Measurements from ENCODE around the gene VAV1.

DNA sequence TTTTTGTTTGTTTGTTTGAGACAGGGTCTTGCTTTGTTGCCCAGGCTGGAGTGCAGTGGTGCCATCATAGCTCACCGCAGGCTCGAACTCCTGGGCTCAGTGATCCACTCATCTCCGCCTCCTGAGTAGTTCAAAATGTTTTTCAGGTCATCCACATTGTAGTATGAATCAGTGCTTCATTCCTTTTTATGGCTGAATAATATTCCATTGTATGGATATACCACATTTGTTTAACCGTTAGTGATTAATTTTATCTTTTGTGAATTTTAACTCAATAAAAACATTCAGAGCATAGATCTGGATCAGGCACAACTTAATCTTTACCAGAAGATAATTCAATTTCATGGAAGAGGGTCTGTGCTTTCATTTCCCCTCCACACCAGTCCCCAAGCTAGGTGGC, 47.7 kb downstream of the VAV1 start:
- no peak for TF ChIP-seq EZH2 (IDR thresholded peaks at IDR 0.05; ENCODE audit: insufficient read depth, poor library complexity, severe bottlenecking)
- no peak for TF ChIP-seq EZH2phosphoT487 (IDR thresholded peaks at IDR 0.05; ENCODE audit: insufficient read depth, low read depth)
